Measurements from ENCODE around the gene HSD17B8.

Gene HSD17B8

DNA sequence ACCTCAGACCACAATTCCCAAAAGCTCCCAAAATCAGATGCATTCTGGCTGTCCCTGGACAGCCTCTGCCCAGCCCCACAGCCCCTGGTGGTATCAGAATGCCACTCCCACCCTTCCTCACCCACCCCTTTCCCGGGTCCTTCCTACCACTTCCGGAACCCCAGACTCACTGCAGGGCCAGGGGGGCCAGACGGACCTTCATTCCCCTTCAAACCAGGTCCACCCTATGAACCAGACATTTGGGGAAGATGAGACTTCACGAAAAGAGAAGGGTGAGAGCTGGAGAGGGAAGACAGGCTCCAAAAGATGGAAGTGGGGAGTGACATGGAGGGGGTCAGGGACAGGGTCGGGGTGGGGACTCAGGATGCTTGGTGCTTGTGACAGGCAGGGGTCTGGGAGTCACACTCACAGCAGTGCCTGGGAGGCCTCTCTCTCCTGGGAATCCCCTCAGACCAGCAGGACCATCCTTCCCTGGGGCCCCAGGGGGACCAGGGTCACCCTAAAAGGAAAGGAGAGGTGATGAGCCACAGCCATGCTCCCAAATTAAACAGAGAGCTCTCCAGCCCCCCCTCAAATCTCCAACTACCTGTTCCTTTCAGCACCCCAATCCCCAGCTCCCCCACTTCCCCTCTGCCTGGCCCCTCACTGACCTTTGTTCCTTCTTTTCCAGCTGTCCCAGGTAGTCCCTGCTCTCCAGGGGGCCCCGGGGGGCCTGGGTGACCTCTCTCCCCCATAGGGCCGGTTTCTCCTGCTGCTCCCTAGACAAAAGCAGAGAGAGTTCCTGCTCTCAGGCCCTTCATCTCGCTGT lies 32.4 kb upstream of the HSD17B8 start:
- no peak for DNase-seq

DNA sequence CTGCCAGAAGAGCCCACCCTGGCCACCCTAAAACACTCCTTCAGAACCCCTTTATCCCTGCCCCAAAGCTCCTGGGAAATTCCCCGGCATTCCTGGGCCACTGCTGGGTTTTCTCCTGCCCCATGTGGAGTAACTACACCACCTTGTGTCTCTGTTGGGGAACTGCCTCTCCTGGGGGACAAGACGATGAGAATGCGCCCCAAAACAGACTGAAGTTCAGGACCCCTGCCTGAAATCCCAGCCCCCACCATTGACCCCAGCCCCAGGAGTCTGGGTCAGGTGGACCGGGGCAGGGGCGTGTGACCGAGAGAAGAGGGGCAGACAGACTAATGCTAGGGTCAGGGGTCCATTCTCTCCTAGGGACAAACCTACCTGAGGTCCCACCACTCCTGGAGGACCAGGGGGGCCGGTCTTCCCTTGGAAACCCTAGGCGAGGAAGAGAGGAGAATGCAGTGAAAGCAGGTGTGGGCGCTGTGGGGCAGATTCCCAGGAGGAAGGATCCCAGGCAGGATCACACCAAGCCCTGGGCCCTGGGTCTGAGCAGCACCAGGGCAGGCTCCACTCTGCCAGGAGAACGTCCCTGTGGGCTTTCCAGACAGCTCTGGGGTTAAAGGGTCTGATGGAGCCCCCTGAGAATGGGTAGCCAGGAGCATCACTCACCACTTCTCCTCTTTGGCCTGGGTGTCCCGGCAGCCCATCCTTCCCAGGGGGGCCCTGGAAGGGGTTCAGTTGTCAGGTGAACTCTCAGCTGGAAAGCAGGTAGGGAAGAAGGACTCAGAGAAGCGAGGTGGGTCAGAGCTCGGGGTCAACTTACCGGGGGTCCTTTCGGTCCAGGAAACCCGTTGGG lies 31.5 kb upstream of the HSD17B8 start:
- no peak for DNase-seq

DNA sequence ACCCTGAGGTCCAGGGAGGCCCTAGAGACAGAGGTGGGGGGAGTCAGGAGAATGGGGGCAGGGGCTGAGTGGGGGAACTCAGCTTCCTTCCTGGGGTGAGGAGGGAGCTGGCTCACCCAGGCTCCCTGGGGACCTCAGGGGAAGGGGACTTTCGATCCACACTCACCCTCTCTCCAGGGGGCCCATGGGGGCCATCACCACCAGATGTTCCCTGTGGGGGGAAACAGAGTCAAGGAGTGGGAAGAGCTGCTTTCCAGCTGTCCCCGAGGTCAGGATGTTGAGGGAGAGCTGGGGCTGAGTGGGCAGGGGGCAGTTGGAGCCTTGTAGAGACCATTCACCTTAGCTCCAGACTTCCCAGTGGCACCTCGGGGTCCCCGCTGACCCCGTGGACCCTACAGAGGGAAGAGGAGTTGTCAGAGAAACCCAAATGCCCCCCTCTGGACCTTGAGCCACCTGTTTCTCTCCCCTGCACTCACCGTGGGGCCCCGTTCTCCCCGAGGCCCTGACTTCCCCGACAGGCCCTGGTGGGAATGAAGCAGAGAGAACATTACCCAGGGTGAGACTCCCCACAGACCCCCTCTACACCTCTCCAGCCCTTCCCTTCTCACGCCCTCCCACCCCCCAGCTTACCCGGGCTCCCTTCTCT lies 30.8 kb upstream of the HSD17B8 start:
- DNase-seq = no peak

DNA sequence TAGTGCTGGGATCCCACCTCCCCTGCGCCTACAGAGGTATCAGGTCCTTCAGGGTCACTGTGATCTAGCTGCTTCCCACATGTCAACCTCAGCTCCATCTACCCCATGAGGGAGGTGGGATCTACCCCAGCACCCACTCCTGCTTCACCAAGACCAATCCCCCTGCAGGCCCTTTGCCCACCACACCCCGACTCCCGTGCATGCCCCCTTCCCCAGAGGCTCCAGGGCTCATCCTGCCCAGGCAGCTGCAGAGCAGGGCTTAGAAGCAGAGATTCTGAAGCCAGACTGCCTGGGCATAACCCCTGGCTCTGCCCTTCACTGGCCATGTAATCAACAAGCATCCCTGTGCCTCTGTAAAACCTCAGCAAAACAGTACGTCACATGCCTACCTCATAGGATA lies 29.7 kb upstream of the HSD17B8 start:
- DNase-seq = no peak

DNA sequence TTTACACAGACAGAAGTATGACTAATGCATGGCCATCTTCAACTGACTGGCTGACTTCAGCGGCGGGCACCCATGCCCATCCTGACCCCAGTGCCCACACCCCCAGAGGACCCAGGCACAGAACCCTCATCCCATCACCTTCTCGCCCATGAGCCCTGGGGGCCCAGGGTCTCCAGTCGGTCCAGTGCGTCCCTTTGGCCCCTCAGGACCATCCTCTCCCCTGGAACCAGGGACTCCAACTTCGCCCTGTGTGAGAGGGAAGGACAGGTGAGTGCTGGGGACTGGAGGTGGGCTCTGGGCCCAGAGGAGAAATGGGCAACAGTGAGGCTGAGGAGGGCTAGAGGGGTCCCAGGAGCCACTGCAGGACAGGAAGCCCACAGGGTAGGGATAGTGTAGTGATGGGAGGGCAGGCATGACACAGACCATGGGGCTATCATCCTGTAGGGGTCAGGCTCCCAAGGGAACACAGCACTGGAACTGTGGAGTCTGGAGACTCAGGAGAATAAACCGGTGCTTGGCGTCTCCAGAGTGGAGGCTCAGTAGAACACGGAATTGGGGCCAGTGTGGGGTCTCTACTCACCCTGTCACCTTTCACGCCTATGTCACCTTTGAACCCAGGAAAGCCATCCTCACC lies 28.9 kb upstream of the HSD17B8 start:
- no peak for DNase-seq

DNA sequence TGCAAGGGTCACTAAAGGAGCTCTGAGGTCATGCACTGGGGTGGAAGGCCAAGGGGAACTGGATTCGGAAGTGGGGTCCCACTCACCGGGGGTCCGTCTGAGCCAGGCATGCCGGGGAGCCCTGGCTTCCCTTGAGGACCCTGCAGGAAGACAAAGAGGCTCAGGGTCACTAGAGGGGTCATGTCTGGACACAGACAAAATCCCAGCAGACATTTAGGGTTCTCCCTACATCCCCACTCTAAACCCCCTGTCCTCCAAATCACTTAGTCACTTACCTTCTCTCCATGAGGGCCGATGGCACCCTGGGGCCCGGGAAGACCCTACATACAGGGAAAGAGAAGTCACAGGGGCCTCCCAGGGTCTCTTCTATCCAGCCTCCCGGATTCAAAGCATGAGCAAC lies 27.5 kb upstream of the HSD17B8 start:
- DNase-seq = no peak

DNA sequence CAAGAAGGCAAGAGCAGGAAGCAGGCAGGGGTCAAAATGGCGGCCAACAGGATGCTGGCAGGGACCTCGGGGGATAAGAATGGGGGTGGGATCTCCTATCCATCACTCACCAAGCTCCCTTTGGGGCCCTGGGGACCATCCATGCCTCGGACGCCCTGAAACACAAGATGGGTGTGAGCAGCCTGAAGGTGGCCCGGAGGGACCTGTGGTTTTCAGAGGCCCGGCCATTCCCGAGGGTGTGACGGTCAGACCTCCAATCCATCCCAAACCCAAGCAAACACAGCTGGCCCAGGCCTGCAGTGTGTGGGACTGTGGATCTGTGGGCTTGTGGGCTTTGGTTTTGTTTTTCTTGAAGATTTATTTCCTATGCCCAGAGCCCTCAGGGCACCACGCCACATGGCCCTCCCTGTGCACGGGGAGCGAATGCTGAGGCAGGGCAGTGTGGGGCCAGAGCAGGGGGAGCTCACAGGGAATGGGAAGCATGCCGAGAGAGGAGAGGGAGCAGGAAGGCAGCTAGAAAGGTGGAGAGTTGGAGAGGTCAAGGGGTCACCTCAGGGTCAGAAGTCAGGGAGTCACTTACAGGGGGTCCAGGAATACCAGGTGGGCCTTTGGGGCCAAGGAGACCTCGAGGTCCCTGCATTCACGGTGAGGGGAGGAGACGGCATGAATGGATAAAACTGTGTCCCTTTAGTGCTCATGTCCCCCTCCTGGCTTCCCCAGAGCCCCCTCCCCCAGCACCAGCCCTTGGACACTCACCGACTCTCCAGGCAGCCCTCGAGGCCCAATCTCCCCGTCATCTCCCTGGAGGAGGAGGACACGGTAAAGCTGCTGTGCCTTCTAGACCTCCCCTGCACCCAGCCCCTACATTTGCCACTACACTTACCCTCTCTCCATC lies 26.7 kb upstream of the HSD17B8 start:
- DNase-seq = no peak

DNA sequence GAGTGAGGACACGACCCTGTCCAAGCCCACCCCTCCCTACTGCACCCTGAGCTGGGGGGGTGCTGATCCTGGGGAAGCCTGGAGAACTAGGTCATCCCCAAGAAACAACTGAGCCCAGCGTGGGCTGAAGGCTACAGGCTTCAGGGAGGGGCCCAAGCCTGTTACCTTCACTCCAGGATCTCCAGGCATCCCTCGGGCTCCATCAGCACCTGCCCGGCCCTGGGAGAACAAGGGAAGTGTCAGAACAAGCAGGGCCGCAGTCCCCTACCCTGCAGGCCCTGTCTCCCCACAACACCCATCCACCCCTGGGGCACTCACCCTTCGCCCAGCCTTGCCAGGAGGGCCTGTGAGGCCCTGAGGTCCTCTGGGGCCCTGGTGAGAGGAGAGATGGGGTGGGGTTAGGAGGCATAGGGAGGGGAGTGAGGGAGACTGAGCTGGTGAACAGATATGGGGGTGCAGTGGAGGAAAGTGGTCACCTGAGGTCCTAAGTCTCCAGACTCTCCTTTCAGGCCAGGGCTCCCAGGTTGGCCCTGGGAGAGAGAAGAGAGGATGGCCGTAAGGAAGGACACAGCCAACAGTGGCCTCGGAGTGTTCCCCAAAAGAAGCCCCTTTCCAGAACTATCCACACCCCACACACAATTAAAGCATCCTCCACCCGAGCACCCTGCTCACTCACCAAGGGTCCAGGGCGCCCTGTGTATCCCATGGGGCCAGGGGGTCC lies 25.5 kb upstream of the HSD17B8 start:
- DNase-seq = no peak

DNA sequence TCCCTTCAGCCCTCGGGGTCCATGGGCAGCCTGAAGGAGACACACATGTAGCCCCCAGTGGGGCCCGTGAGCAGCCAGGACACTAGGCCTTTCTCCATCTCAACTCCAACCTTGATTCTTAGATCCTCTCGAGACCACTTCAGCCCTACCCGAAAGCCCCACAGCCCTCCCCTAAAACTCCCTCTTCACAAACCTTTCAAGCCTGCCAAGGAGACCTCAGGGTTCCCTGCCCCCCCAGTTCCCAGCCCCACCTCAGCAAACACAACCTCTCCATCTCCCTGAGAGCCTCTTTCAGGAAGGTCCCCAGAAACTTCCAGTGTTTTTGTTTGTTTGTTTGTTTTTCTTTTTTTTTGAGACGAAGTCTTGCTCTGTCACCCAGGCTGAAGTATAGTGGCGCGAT lies 23.3 kb upstream of the HSD17B8 start:
- DNase-seq = no peak

DNA sequence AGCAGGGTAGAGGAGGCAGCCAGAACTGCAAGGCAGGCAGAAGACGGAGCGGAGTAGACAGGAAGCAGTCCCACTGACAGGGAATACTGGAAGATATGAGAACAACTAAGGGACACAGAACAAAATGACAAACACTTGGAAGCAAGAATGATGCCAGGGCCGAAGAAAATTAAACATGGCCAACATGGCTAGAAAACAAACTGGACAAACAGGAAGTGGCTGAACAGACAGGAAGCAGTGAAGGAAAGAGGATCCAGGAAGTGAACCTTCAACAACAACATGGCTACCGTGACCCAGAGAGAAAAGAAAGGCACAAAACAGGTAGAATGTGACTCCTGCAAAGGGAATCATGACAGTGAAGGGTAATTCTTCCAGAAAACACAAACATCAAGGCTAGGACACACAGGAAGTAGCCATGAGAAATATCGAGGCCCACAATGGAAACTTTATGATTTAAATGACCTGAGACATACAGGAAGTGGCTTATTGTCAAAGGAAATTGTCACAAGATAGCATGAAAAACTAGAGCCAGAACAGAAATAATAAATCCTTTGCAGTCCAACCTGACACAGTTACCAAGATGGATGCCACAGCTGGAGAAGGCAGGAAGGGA lies 21.3 kb upstream of the HSD17B8 start:
- no peak for DNase-seq

DNA sequence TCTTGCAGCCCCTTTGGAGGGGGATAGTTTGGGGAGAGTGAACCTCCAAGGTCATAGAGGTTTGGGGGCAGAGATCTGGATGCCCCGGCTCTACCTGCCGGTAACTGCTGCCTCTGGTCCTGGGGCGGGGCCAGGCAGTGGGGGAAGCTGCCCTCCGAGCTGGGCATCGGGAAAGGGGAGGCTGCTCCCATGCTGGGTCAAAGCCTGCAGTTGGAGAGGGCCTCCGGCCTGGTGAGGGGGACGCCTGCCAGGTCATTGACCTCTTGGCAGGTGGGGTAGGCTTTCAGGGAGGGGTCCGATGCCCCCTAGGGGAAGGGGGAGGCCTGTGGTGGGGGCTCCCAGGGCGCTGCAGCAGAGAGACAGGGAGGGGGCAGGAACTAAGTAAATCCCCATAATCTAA lies 19.3 kb upstream of the HSD17B8 start:
- DNase-seq = no peak

DNA sequence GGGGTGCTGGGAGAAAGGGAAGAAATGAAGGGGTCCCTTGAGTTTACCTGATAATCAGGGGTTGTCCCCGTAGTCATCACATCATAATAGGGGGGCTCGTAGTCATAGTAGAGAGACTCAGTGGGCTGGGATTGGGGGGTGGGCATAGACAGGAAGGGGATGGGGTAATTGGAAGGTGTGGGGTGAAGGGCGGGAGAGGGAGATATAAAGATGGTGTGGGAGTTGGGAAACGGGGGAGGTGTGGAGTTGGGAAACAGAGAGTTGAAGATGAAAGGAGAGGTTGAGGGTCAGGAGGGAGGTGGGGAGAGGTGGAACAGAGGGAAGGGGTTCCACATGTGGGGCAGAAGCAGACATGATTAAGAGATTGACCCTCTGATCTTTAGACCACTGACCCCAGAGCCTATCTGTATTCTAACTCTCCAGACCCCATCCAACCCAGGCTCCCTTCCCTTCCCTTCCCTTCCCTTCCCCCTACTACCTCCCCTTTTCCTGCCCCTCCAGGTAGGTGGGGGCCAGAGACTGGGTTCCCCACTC lies 18.7 kb upstream of the HSD17B8 start:
- DNase-seq = no peak

DNA sequence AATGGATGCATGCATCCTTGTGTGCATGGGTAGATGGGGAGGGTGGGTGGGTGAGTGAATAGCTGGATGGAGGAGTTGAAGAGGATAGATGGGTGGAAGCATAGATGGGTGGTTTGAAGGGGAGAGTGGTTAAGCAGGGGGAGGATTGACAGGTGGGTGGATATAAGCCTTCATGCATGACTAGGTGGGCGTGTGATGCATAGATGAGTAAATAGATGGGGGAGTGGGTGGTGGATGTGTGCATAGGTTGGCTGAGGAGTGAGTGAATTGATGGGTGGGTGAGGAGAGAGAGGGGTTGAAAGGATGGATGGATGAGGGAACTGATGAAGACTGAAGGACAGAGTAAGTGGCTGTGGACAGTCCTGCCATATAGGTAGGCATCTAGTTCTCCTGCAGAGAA lies 16.6 kb upstream of the HSD17B8 start:
- DNase-seq = no peak

DNA sequence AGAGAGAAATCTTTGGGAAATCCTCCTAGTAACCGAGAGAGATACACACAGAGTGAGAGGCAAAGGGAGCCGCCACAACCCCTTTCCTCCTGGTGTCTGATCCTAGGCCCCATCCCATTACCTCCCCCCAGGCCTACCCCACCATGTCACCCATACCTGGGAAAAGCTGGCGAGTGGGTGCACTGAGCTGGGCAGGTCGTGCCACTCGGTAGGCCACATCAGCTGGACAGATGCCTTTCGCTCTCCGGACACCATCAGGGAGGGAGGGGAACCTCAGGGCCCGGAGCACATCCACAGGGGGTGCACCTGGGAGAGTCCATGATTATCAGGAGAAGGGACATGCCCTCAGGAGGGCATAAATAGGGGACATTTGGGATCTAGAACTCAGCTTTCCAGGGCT lies 15.3 kb upstream of the HSD17B8 start:
- DNase-seq = no peak

DNA sequence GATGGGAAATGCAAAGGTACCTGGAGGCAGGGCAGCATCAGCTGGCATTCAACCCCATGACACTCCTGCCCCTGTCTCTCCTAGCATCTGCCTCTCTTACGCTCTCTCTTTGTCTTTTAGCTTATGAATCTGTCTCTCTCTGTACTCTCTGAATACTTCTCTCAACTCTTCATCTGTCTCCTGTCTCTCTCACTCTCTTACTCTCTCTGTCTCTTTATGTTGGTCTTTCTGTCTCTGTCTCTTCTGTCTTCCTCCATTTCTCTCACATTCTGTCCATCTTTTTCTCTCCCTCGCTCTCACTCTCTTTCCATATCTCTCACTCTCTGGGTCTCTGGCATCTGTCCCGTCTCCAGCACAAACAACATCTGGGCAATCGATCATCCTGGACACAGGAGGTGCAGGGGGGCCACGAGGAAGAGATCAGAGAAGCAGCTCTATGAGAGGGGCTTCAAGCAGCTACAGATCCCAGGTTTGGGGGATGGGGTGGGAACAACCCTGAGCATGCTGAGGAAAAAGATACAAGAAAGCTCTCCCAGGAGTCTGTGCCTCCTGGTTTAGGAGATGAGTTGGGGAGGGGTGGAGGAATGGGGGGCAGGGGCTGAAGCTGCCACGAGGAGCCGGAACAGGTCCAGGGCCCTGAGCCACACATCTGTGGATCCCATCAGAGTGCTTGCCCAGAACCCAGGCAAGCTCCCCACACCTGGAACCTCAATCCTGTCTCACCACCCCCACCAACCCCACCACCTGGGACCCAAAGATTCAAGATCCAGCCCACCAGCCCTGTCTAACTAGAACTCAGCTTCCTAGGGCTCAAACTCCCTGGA lies 14.6 kb upstream of the HSD17B8 start:
- DNase-seq = no peak

DNA sequence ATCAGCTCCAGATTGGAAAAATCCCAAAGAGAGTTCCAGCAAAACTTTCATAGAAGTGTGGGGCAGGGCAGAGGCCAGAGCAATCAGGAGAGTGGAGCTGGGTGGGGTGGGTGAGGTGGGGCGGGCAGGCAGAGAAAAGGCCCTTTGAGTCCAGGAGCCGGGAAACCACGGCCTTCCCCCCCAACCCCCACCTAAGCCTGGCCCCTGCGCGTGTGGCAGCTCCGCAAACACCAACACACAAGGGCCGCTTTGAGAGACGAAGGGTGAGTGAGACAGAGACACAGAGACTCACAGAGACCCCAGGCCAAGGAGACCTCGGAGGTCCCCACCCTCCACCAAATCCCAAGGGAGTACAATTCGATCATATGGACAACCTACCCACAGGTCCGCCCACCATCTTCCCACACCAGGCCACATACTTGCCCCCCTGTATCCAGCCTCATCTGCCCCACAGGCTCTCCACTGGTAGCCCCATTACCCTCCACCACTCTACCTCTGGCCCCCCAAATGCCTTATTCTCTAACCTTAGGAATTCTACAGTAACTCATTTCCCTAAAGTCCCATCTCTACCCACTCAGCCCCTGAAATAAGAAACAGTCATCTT lies 13.8 kb upstream of the HSD17B8 start:
- no peak for DNase-seq

DNA sequence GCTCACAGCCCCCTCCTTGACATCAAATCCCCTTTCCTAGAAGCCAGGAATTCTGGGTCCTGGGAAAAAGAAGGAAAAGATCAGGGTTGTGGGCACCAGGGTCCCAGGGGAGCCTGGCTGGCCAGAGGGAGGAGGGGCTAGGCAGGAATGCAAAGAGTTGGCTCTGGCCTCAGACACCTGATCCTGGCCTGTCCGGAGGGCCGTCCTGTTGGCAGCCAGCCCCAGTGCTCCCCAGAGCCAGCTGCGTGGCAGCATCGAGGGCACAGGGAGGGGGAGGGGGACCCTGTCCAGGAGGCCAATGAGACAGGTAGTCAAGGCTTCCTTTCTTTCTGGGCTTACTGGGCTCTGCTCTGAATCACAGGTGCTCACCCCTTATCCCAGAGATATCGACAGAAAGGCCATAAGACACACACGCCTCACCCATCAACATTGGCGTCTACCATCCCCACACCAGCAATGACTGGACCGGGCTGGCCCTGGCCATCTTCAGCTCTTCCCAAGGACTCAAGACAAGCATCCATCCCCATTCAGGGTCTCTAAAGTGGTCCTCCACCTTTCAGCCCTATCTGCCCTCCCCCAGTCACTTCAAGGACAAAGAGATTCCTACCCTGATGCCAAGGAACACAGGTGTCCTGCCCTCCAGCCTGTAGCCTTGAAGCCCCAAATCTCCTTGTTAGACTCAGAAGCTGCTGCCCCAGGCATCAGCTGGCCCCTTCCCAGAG lies 12.9 kb upstream of the HSD17B8 start:
- no peak for DNase-seq

DNA sequence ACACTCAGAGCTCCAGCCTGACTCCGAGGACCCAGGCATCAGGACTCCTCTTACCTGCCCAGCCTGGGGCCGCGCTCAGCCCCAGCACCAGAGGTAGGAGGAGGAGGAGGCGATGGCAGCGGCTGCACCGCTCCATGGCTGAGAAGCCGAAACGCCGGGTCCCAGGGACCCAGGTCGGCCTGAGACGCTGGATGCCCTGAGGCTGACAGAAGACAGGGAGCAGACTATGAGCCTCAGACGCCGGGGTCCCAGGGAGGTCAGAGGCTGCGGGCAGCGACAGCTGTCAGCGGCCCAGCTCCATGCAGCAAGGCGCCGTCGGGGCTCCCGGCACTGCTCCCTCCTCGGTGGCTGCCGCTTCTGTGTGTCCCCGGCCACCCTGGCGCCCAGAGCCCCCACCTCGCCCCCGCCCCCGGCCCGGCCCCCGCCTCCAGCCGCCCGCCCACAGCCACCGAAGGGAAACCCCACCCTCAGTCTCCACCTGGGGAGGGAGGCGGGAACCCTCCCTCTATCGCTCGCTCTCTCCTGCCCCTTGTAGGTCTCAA lies 12.3 kb upstream of the HSD17B8 start, which contains the start of gene COL11A2:
COL11A2 (minus strand) TSS at position 363 of the 542 bp plus-strand sequence; CDS start at position 136, 227 bp downstream.
- DNase-seq = no peak

Measured in NCI-H510A (cell line).